GF-D8 (cell line): ENCODE measurements around the gene CTSG.
"Not testable (repeated sequence)": the region's sequence is repeated elsewhere in the genome, so short reads cannot be mapped to it uniquely, and the experiment has no call there.

ENCODE experiments used
- DNase-seq: peaks from one replicate; lab custom pipeline; 2025; lab: John Stamatoyannopoulos, UW

Gene CTSG

DNA sequence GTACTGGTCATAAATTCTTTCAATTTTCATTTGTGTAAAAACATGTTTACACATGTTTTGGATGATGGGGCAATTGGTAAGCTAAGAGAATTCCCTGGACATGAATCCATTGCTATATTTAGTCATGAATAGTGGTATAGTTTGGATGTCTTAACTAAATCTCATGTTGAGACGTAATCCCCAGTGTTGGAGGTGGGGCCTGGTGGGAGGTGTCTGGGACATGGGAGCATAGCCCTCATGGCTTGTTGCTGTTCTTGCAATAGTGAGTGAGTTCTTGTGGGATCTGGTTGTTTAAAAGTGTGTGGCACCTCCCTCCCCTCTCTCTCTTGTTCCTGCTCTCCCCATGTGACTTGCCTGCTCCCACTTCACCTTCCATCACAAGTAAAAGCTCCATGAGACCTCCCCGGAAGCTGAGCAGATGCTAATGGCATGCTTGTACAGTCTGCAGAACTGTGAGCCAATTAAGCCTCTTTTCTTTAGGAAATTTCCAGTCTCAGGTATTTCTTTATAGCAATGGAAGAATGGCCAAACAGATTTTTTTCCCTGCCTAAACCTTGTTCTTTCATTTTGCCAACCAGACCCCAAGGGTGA lies 33.6 kb downstream of the CTSG start:
- no peak for DNase-seq

DNA sequence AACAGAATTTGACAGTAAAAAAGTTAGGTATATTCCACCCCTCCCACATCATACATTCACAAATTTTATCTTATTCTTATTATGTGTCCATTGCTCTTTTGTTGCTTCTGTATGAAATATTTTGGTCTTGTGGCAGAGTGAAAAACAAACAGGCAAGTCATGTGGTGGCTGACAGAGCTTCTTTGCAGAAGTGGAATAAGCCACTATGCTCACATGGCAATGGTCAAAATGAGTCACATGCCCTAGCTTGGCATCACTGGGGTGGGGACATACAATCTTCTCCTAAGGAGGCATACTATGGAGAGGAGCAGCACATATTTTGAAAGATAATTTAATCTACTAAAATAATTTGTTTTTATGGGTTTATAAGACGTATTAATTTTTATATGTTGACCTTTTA lies 40.3 kb downstream of the CTSG start:
- DNase-seq, result no peak

DNA sequence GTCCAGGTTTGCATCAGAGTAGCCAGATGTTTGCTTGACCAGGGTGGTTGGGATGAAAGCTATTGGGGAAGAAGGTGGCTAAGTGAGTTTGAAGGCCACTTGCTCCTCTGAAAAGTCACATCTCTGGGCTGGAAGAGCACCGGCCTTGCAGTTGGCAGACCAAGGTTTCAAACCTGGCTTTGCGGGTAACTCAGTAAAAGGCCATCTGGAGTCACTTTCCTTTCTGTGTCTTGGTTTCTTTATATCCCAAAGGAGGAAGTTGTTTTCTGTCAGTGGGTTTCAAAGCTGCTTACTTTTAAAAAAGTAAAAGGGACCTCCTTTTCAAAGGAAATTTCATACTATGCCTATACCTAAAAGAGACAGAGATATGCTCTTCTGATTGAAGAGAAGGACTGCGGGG lies 41.8 kb downstream of the CTSG start:
- peak; percentile 13 for DNase-seq

DNA sequence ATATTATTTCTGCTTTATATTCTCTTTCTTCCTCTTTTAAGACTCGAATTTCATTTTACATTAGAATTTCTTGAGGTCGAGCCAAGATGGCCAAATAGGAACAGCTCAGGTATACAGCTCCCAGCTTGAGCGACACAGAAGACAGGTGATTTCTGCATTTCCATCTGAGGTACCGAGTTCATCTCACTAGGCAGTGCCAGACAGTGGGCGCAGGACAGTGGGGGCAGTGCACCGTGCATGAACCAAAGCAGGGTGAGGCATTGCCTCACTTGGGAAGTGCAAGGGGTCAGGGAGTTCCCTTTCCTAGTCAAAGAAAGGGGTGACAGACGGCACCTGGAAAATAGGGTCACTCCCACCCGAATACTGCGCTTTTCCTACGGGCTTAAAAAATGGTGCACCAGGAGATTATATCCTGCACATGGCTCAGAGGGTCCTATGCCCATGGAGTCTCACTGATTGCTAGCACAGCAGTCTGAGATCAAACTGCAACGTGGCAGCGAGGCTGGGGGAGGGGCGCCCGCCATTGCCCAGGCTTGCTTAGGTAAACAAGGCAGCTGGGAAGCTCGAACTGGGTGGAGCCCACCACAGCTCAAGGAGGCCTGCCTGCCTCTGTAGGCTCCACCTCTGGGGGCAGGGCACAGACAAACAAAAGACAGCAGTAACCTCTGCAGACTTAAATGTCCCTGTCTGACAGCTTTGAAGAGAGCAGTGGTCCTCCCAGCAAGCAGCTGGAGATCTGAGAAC lies 50.0 kb downstream of the CTSG start:
- not testable (repeated sequence) for DNase-seq
